PC-9 (cell line): ENCODE measurements around the gene CX3CR1. TPM values are rescaled to one million over a fixed set of nuclear protein-coding genes. Genes with fewer than 3 reads are reported as not detected.

ENCODE experiments used
- BruUV-seq: library from RNA; stranded (reverse); fragments of 400-500 nt; replicated peaks from 2 replicates; lab custom pipeline; 2021; lab: Mats Ljungman, UMichigan
- CTCF ChIA-PET: fragments of 300-600 bp; sonication (Branson Sonifier 250); formaldehyde crosslinking; loops from one replicate; lab custom pipeline; 2022; ENCODE audit warnings: antibody characterized with exemption; lab: Charles Lee
- POLR2A ChIA-PET: fragments of 300-600 bp; sonication (Branson Sonifier 250); formaldehyde crosslinking; loops from one replicate; lab custom pipeline; 2022; ENCODE audit warnings: antibody characterized with exemption; ENCODE audit not compliant: unreplicated experiment; lab: Charles Lee
- DNase-seq, 2 experiments: peaks; one replicate each; pipeline versions ENCODE4 v3.0.0 to v3.0.0-alpha.2; 2015 to 2022; ENCODE audit warnings: mixed read lengths in 1 of 2
- H2AFZ ChIP-seq: fragments of 200-600 bp; sonication (generic); 2 replicates; pipeline ENCODE4 v1.8.1; 2017; ENCODE audit warnings: antibody characterized with exemption
- H3F3A ChIP-seq: fragments of 200-600 bp; sonication (generic); 2 replicates; pipeline ENCODE4 v1.8.1; 2017; ENCODE audit warnings: antibody characterized with exemption, mild to moderate bottlenecking, low read depth; ENCODE audit not compliant: insufficient read depth
- H3K27ac ChIP-seq: fragments of 200-600 bp; sonication (generic); 2 replicates; pipeline ENCODE4 v1.6.1; 2016; ENCODE audit warnings: mixed run types
- H3K27me3 ChIP-seq: fragments of 200-600 bp; sonication (generic); 2 replicates; pipeline ENCODE4 v1.6.1; 2016; ENCODE audit warnings: low read depth, mixed run types; ENCODE audit not compliant: insufficient read depth
- H3K36me3 ChIP-seq: fragments of 200-600 bp; sonication (generic); 2 replicates; pipeline ENCODE4 v1.6.1; 2016; ENCODE audit warnings: low read depth, mixed run types
- H3K4me1 ChIP-seq: fragments of 200-600 bp; sonication (generic); replicated peaks from 2 replicates; pipeline ENCODE4 v1.6.1; 2016; ENCODE audit warnings: mixed run types; ENCODE audit not compliant: insufficient read depth
- H3K4me2 ChIP-seq: fragments of 200-600 bp; sonication (generic); 2 replicates; pipeline ENCODE4 v1.6.1; 2017; ENCODE audit warnings: mixed run types
- H3K4me3 ChIP-seq: fragments of 200-600 bp; sonication (generic); 2 replicates; pipeline ENCODE4 v1.6.1; 2016; ENCODE audit warnings: mixed run types
- H3K79me2 ChIP-seq: fragments of 200-600 bp; sonication (generic); 2 replicates; pipeline ENCODE4 v1.6.1; 2017; ENCODE audit warnings: low read depth, mixed run types
- H3K9me2 ChIP-seq: fragments of 200-600 bp; sonication (generic); 2 replicates; pipeline ENCODE4 v1.8.1; 2017; ENCODE audit warnings: mild to moderate bottlenecking; ENCODE audit not compliant: insufficient read depth
- H3K9me3 ChIP-seq: fragments of 200-600 bp; sonication (generic); 2 replicates; pipeline ENCODE4 v1.8.1; 2016; ENCODE audit warnings: low read depth; ENCODE audit not compliant: insufficient read depth
- H4K20me1 ChIP-seq: fragments of 200-600 bp; sonication (generic); 2 replicates; pipeline ENCODE4 v1.8.1; 2017; ENCODE audit not compliant: insufficient read depth
- CTCF ChIP-seq: fragments of 200-600 bp; sonication (generic); conservative IDR thresholded peaks from 2 replicates; pipeline ENCODE4 v1.6.1; 2017; ENCODE audit warnings: mixed run types, antibody characterized with exemption, mild to moderate bottlenecking, moderate library complexity
- EZH2 ChIP-seq: fragments of 200-600 bp; sonication (generic); IDR thresholded peaks from 2 replicates; pipeline ENCODE4 v1.8.0; 2017; ENCODE audit warnings: antibody characterized with exemption, low read depth
- intact Hi-C: fragments of 100-400 bp; cut with micrococcal nuclease; formaldehyde crosslinking; loops from one replicate; pipeline ENCODE4 v1.10.0; 2022; ENCODE audit not compliant: unreplicated experiment
- total RNA-seq: library from RNA; stranded (reverse); gene quantifications from 2 replicates; pipeline ENCODE4 v1.2.3, GENCODE V29; 2021

Gene CX3CR1
- total RNA-seq, 1 experiment from 2014 or later, result not detected

- H4K20me1 ChIP-seq, result no peaks in the 10 kb centered on the region
- intact Hi-C loops, result no loop called here
- CTCF ChIA-PET, result no interaction called here
- H2AFZ ChIP-seq, result no peak overlapping the region
- peaks cover 59% of the 10 kb centered on the region for H3K27me3 ChIP-seq
- BruUV-seq, result no TSS peak
- POLR2A ChIA-PET, result no interaction called here
- H3K4me3 ChIP-seq, result no peak overlapping the region
- no peaks in the 10 kb centered on the region for H3K9me2 ChIP-seq
- H3K4me2 ChIP-seq, result no peak overlapping the region
- peak; percentile 29 to 79 for DNase-seq
- no peaks in the 10 kb centered on the region for H3K4me1 ChIP-seq
- H3K9me3 ChIP-seq, result no peaks in the 10 kb centered on the region
- TF ChIP-seq CTCF (peak; percentile 56), EZH2 (no peak)
- no peaks in the 10 kb centered on the region for H3F3A ChIP-seq
- no peaks in the 10 kb centered on the region for H3K36me3 ChIP-seq
- no peak overlapping the region for H3K27ac ChIP-seq
- no peaks in the 10 kb centered on the region for H3K79me2 ChIP-seq
These were observed 18.9 kb downstream of the CX3CR1 start for GRCh38 chr3:39260957-39261356.

- Histone ChIP-seq H3F3A (no peaks in the 10 kb centered on the region), H3K27me3 (peaks cover 59% of the 10 kb centered on the region), H3K4me1 (no peaks in the 10 kb centered on the region), H3K9me3 (no peaks in the 10 kb centered on the region), H3K36me3 (no peaks in the 10 kb centered on the region), H3K27ac (no peak overlapping the region), H2AFZ (no peak overlapping the region), H3K4me2 (no peak overlapping the region), H3K4me3 (no peak overlapping the region), H3K79me2 (no peaks in the 10 kb centered on the region), H4K20me1 (no peaks in the 10 kb centered on the region), H3K9me2 (no peaks in the 10 kb centered on the region)
- ChIA-PET POLR2A (no interaction called here), CTCF (no interaction called here)
- DNase-seq, result no peak
- no peak for TF ChIP-seq EZH2
- TF ChIP-seq CTCF, result no peak
- intact Hi-C loops, result no loop called here
- no TSS peak for BruUV-seq
These were observed 19.5 kb downstream of the CX3CR1 start for GRCh38 chr3:39260318-39260717.

GRCh38 chr3:39255503-39256325, 24.1 kb downstream of the CX3CR1 start:
- POLR2A ChIA-PET, result no interaction called here
- Histone ChIP-seq H3K27me3 (peaks cover 51% of the 10 kb centered on the region), H4K20me1 (no peaks in the 10 kb centered on the region), H2AFZ (no peak overlapping the region), H3K79me2 (no peaks in the 10 kb centered on the region), H3K36me3 (no peaks in the 10 kb centered on the region), H3K9me2 (no peaks in the 10 kb centered on the region), H3K4me1 (no peaks in the 10 kb centered on the region), H3K27ac (no peak overlapping the region), H3K4me2 (no peak overlapping the region), H3K4me3 (no peak overlapping the region), H3K9me3 (no peaks in the 10 kb centered on the region), H3F3A (no peaks in the 10 kb centered on the region)
- CTCF ChIA-PET, result no interaction called here
- intact Hi-C loops, result no loop called here
- TF ChIP-seq EZH2 (no peak), CTCF (no peak)
- no peak for DNase-seq
- no TSS peak for BruUV-seq
